IPS-15b (cell line): ENCODE results near the gene CHMP2B.
A peak's percentile ranks its signal among the peaks of the same experiment; 100 is the strongest.

ENCODE experiments used
- H3K27me3 ChIP-seq: one replicate; pipeline ENCODE4 v1.6.1; 2013; ENCODE audit warnings: low read length; ENCODE audit not compliant: control insufficient read depth, insufficient read depth
- H3K36me3 ChIP-seq: one replicate; pipeline ENCODE4 v1.6.1; 2013; ENCODE audit warnings: low read length; ENCODE audit not compliant: control insufficient read depth, insufficient read depth
- H3K4me1 ChIP-seq: one replicate; pipeline ENCODE4 v1.6.1; 2013; ENCODE audit warnings: mild to moderate bottlenecking, low read length; ENCODE audit not compliant: control insufficient read depth, insufficient read depth
- H3K4me3 ChIP-seq: one replicate; pipeline ENCODE4 v1.5.1; 2013; ENCODE audit warnings: low read depth, low read length
- H3K9ac ChIP-seq: one replicate; pipeline ENCODE4 v1.6.1; 2013; ENCODE audit warnings: low read depth, mild to moderate bottlenecking, low read length
- H3K9me3 ChIP-seq: one replicate; pipeline ENCODE4 v1.6.1; 2013; ENCODE audit warnings: mild to moderate bottlenecking, low read length; ENCODE audit not compliant: control insufficient read depth, insufficient read depth

The CHMP2B gene

GRCh38 chr3:87201727-87202126 is 25.4 kb upstream of the CHMP2B start:
- Histone ChIP-seq H3K4me1 (no peaks in the 10 kb centered on the region), H3K4me3 (no peak overlapping the region), H3K27me3 (no peaks in the 10 kb centered on the region), H3K36me3 (no peaks in the 10 kb centered on the region), H3K9me3 (no peaks in the 10 kb centered on the region), H3K9ac (no peak overlapping the region)

- Histone ChIP-seq H3K36me3 (no peaks in the 10 kb centered on the region), H3K9me3 (no peaks in the 10 kb centered on the region), H3K9ac (no peak overlapping the region), H3K4me1 (no peaks in the 10 kb centered on the region), H3K27me3 (no peaks in the 10 kb centered on the region), H3K4me3 (no peak overlapping the region)
These were observed 23.3 kb upstream of the CHMP2B start for GRCh38 chr3:87203809-87204208.

GRCh38 chr3:87206070-87206469 is 21.0 kb upstream of the CHMP2B start:
- H3K27me3 ChIP-seq: no peaks in the 10 kb centered on the region
- H3K9ac ChIP-seq: no peak overlapping the region
- no peaks in the 10 kb centered on the region for H3K4me1 ChIP-seq
- no peaks in the 10 kb centered on the region for H3K9me3 ChIP-seq
- H3K4me3 ChIP-seq: no peak overlapping the region
- no peaks in the 10 kb centered on the region for H3K36me3 ChIP-seq

GRCh38 chr3:87206635-87207034 is 20.5 kb upstream of the CHMP2B start:
- Histone ChIP-seq H3K36me3 (no peaks in the 10 kb centered on the region), H3K9me3 (no peaks in the 10 kb centered on the region), H3K9ac (no peak overlapping the region), H3K27me3 (no peaks in the 10 kb centered on the region), H3K4me3 (no peak overlapping the region), H3K4me1 (no peaks in the 10 kb centered on the region)

- H3K4me3 ChIP-seq: no peak overlapping the region
- H3K9me3 ChIP-seq: no peaks in the 10 kb centered on the region
- H3K4me1 ChIP-seq: no peaks in the 10 kb centered on the region
- H3K36me3 ChIP-seq: no peaks in the 10 kb centered on the region
- H3K9ac ChIP-seq: no peak overlapping the region
- no peaks in the 10 kb centered on the region for H3K27me3 ChIP-seq
These were observed 19.6 kb upstream of the CHMP2B start for GRCh38 chr3:87207460-87207859.

GRCh38 chr3:87209111-87209510 is 18.0 kb upstream of the CHMP2B start:
- Histone ChIP-seq H3K36me3 (no peaks in the 10 kb centered on the region), H3K4me1 (no peaks in the 10 kb centered on the region), H3K27me3 (no peaks in the 10 kb centered on the region), H3K4me3 (no peak overlapping the region), H3K9me3 (no peaks in the 10 kb centered on the region), H3K9ac (no peak overlapping the region)

- no peak overlapping the region for H3K4me3 ChIP-seq
- no peaks in the 10 kb centered on the region for H3K36me3 ChIP-seq
- H3K9me3 ChIP-seq: no peaks in the 10 kb centered on the region
- no peaks in the 10 kb centered on the region for H3K27me3 ChIP-seq
- no peaks in the 10 kb centered on the region for H3K4me1 ChIP-seq
- H3K9ac ChIP-seq: no peak overlapping the region
These were observed 8.5 kb upstream of the CHMP2B start for GRCh38 chr3:87218560-87218959.

- no peaks in the 10 kb centered on the region for H3K27me3 ChIP-seq
- H3K4me1 ChIP-seq: no peaks in the 10 kb centered on the region
- no peaks in the 10 kb centered on the region for H3K36me3 ChIP-seq
- no peak overlapping the region for H3K9ac ChIP-seq
- H3K9me3 ChIP-seq: no peaks in the 10 kb centered on the region
- H3K4me3 ChIP-seq: no peak overlapping the region
These were observed 7.5 kb upstream of the CHMP2B start for GRCh38 chr3:87219611-87220010.

GRCh38 chr3:87225659-87226058 is 1.4 kb upstream of the CHMP2B start:
- Histone ChIP-seq H3K36me3 (no peaks in the 10 kb centered on the region), H3K4me1 (no peaks in the 10 kb centered on the region), H3K9ac (no peak overlapping the region), H3K4me3 (no peak overlapping the region), H3K9me3 (no peaks in the 10 kb centered on the region), H3K27me3 (no peaks in the 10 kb centered on the region)

GRCh38 chr3:87227835-87228144 is 681 bp downstream of the CHMP2B start:
- H3K4me1 ChIP-seq: no peaks in the 10 kb centered on the region

GRCh38 chr3:87228316-87228715 is 1.2 kb downstream of the CHMP2B start:
- no peaks in the 10 kb centered on the region for H3K9me3 ChIP-seq

More at GRCh38 chr3:87227835-87228144, 681 bp downstream of the CHMP2B start:
- Histone ChIP-seq H3K4me3 (peak overlapping the region; percentile 95), H3K9me3 (no peaks in the 10 kb centered on the region), H3K36me3 (no peaks in the 10 kb centered on the region), H3K9ac (peak overlapping the region; percentile 92), H3K27me3 (no peaks in the 10 kb centered on the region)

GRCh38 chr3:87229113-87229512 is 2.0 kb downstream of the CHMP2B start:
- Histone ChIP-seq H3K4me3 (no peak overlapping the region), H3K27me3 (no peaks in the 10 kb centered on the region), H3K9me3 (no peaks in the 10 kb centered on the region), H3K4me1 (no peaks in the 10 kb centered on the region), H3K36me3 (no peaks in the 10 kb centered on the region), H3K9ac (no peak overlapping the region)

More at GRCh38 chr3:87228316-87228715, 1.2 kb downstream of the CHMP2B start:
- Histone ChIP-seq H3K4me1 (no peaks in the 10 kb centered on the region), H3K36me3 (no peaks in the 10 kb centered on the region), H3K4me3 (peak overlapping the region; percentile 95), H3K9ac (no peak overlapping the region), H3K27me3 (no peaks in the 10 kb centered on the region)

- Histone ChIP-seq H3K9ac (no peak overlapping the region), H3K4me3 (no peak overlapping the region), H3K36me3 (no peaks in the 10 kb centered on the region), H3K4me1 (no peaks in the 10 kb centered on the region), H3K27me3 (no peaks in the 10 kb centered on the region), H3K9me3 (no peaks in the 10 kb centered on the region)
These were observed 6.7 kb downstream of the CHMP2B start for GRCh38 chr3:87233805-87234204.
